Right atrium auricular region (tissue), 2 donors: Measurements from ENCODE around the gene CCDC187. TPM values are rescaled to one million over a fixed set of nuclear protein-coding genes. Genes with fewer than 3 reads are reported as not detected.

Experiments used
- DNase-seq: peaks from one replicate; pipeline ENCODE4 v3.0.0-alpha.2; 2019; ENCODE audit warnings: low spot score
- H3K27ac ChIP-seq, 2 donors: fragments of 200-600 bp; sonication (generic); 1 replicate in 1 of 2; 2 replicates in 1 of 2; pipeline ENCODE4 v1.5.1; 2016 to 2019
- H3K27me3 ChIP-seq, 2 donors: fragments of 200-600 bp; sonication (generic); one replicate each; pipeline versions ENCODE4 v1.5.1 to v1.6.0; 2017 to 2019
- H3K36me3 ChIP-seq: fragments of 200-600 bp; sonication (generic); one replicate; pipeline ENCODE4 v1.5.1; 2016
- H3K4me1 ChIP-seq, 2 donors: fragments of 200-600 bp; sonication (generic); one replicate each; pipeline versions ENCODE4 v1.5.1 to v1.6.0; 2017 to 2019
- H3K4me3 ChIP-seq, 2 donors: fragments of 200-600 bp; sonication (generic); 1 replicate in 1 of 2; 2 replicates in 1 of 2; pipeline ENCODE4 v1.5.1; 2017 to 2019; ENCODE audit warnings: mild to moderate bottlenecking in 1 of 2, moderate library complexity in 1 of 2
- H3K9me3 ChIP-seq, 2 donors: fragments of 200-600 bp; sonication (generic); one replicate each; pipeline ENCODE4 v1.5.1; 2019
- CTCF ChIP-seq, 2 donors: fragments of 200-600 bp; sonication (generic); IDR thresholded peaks; one replicate each; pipeline ENCODE4 v1.5.1; 2019; ENCODE audit warnings: antibody characterized with exemption in 2 of 2
- total RNA-seq, 2 donors: library from RNA; depleted of rRNA; stranded (reverse); fragments of >200 nt; gene quantifications; one replicate each; pipeline ENCODE4 v1.1.0, GENCODE V29; 2016

Gene CCDC187
- total RNA-seq, 2 donors from 2014 or later: not detected

DNA sequence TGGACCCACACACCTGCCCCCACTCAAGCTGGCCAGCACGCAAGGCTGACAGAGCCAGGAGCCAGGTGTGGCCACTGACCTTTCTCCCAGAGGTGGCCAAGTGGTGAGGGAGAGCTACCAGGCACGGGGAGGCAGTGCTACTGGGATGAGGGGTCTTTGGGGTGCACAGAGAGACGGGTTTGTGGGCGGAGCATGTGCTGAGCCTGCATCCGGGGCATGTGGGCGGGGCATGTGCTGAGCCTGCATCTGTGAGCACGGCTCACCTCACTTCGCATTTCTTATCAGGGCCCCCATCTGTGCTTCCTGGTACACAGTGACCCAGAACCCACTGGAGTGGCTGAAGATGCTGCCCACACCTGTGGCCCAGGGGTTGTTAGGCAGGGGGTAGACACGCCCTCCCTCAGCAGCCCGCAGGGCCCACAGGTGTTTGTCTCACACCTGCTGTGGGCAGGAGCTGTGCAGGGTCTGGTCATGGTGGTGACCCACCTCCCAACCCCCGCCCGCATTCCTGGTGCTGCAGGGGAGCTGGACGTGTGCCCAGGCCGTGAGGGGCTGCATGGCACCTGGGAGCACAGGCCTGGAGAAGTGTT lies 21.5 kb downstream of the CCDC187 start:
- H3K27me3 ChIP-seq: no peaks in the 10 kb centered on the region
- H3K4me1 ChIP-seq: peaks cover 0 to 14% of the 10 kb centered on the region in 2 donors

DNA sequence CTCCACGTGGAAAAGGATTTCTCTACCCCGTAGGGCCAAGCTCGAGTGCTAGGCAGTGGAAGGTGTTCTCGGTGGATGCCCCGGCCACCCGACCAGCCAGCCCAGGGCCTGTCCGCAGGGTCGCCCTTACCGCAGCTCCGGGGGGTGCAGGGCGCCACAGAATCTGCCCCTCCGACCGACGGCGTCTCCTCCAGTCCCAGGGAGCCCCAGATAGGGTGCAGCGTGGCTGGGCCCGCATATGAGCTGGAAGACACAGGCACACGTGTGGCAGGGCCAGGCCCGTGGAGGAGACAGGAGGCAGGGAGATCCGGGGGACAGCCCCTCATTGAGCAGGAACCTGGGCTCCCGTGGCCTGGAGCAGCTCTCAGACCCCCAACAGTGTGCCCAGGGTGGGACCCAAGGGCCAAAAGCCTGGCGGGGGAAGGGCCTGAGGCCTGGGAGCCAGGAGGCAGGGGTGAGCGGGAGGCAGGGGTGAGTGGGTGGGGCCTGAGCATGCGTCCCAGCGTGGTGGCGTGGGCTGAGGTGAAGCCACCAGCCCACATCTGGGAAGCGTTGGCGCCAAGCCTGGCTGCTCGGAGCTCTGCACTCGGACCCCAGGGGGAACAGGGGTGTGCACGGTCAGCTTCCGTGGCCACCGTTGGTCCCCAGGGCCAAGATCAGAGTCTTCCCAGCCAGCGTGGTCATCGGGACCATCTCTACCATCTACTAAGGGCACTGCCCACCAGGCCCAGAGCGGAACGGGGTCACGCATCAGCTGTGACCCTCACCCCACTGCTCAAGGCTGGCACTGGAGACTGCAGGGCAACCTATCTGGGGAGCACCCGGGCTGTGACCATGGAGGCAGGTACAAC lies 22.2 kb downstream of the CCDC187 start:
- TF ChIP-seq CTCF (IDR thresholded peaks at IDR 0.05): no peak
- H3K27me3 ChIP-seq: no peaks in the 10 kb centered on the region
- H3K36me3 ChIP-seq: no peaks in the 10 kb centered on the region
- H3K4me1 ChIP-seq: peaks cover 0 to 14% of the 10 kb centered on the region in 2 donors
- H3K27ac ChIP-seq: no peak overlapping the region
- no peaks in the 10 kb centered on the region for H3K9me3 ChIP-seq
- no peak overlapping the region for H3K4me3 ChIP-seq
- DNase-seq: no peak

More for the DNA sequence above, 21.5 kb downstream of the CCDC187 start:
- no peak for DNase-seq
- H3K4me3 ChIP-seq: no peak overlapping the region
- TF ChIP-seq CTCF (IDR thresholded peaks at IDR 0.05): no peak
- no peak overlapping the region for H3K27ac ChIP-seq
- H3K36me3 ChIP-seq: no peaks in the 10 kb centered on the region
- no peaks in the 10 kb centered on the region for H3K9me3 ChIP-seq

DNA sequence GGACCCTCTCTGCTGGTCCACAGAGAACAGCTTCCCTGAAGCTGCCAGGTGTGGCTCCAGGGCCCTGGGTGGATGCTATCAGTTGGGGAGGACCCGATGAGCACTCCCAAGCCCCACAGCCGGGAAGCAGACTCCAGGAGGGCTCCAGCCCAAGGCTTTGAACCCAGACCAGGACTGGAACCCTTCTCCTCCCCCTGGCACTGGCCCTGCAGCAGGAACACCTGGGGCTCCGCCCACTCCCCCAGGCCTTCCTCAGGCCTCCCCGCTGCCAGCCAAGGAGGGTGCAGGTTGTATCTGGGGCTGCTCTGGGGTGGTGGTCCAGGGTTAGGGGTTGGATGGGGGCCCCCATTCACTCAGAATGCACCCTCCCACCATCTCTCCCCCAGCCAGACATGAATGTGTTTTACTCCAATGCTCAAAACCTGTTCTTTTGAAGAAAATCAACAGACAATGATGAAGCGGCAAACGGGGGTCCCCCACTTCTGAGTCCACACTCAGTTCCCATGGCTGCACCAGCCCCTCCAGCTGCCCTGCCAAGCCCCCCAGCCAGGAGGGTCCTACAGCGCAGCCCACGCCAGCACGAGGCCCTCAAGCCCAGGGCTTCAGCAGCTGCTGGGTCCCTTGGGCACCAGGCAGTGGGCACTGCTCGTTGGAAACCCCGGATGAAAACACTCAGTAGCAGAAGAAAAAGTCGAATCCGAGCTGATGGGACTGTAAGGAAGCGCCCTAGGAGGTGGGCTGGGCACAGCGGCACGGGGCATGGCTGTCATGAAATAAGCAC lies 23.2 kb downstream of the CCDC187 start:
- H3K4me3 ChIP-seq: no peak overlapping the region
- H3K27ac ChIP-seq: no peak overlapping the region
- no peak for TF ChIP-seq CTCF (IDR thresholded peaks at IDR 0.05)
- DNase-seq: no peak
- H3K4me1 ChIP-seq: peaks cover 0 to 14% of the 10 kb centered on the region in 2 donors
- H3K9me3 ChIP-seq: no peaks in the 10 kb centered on the region
- H3K36me3 ChIP-seq: no peaks in the 10 kb centered on the region
- no peaks in the 10 kb centered on the region for H3K27me3 ChIP-seq

GRCh38 chr9:136279471-136279870 lies 24.4 kb downstream of the CCDC187 start:
- DNase-seq: no peak
- no peak overlapping the region for H3K4me3 ChIP-seq
- H3K27me3 ChIP-seq: no peaks in the 10 kb centered on the region
- peaks cover 0 to 14% of the 10 kb centered on the region in 2 donors for H3K4me1 ChIP-seq
- no peak overlapping the region for H3K27ac ChIP-seq
- TF ChIP-seq CTCF (IDR thresholded peaks at IDR 0.05): no peak
- H3K9me3 ChIP-seq: no peaks in the 10 kb centered on the region
- H3K36me3 ChIP-seq: no peaks in the 10 kb centered on the region

DNA sequence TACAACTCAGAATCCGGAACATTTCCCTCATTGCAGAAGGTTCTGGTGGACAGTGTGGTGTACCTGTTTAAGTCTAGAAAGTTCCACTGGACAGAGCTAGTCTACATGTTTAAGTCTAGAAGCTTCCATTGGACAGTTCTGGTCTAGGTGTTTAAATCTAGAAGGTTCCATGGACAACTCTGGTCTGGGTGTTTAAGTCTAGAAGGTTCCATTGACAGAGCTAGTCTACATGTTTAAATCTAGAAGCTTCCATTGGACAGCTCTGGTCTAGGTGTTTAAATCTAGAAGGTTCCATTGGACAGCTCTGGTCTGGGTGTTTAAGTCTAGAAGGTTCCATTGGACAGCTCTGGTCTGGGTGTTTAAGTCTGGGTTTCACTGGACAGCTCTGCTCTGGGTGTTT lies 25.0 kb downstream of the CCDC187 start:
- H3K4me1 ChIP-seq: peaks cover 0 to 13% of the 10 kb centered on the region in 2 donors
- no peaks in the 10 kb centered on the region for H3K27me3 ChIP-seq
- H3K27ac ChIP-seq: no peak overlapping the region
- no peak for TF ChIP-seq CTCF (IDR thresholded peaks at IDR 0.05)
- H3K4me3 ChIP-seq: no peak overlapping the region
- H3K9me3 ChIP-seq: no peaks in the 10 kb centered on the region
- no peaks in the 10 kb centered on the region for H3K36me3 ChIP-seq
- DNase-seq: no peak
